Right ventricle myocardium inferior (tissue), 1 donor: Measurements from ENCODE around the gene TRERF1. TPM values are rescaled to one million over a fixed set of nuclear protein-coding genes. Genes with fewer than 3 reads are reported as not detected.

Experiments
- ATAC-seq: fragments of 200-7000 bp; cut with Tn5 transposase; one replicate; pipeline ENCODE4 v1.9.1; 2020; ENCODE audit warnings: mild to moderate bottlenecking, moderate library complexity
- DNase-seq: peaks from one replicate; pipeline ENCODE4 v3.0.0; 2021; ENCODE audit errors: missing footprints
- intact Hi-C: fragments of 100-400 bp; cut with DNase I; formaldehyde crosslinking; loops from one replicate; pipeline ENCODE4 v1.11.0; 2022
- total RNA-seq: library from RNA; stranded (reverse); fragmentation: NEBNext Ultra II Directional; extraction: Animal tissue kit (Norgen Biotek cat#: 25700); gene quantifications from one replicate; pipeline ENCODE4 v1.2.1, GENCODE V29; 2021
- donor health status: DM: no; HTN: yes; CAD: no; lungs with severe emphysema.

TRERF1 gene
- total RNA-seq, 1 donor from 2014 or later: 1.7 TPM

GRCh38 chr6:42177514-42178364 lies 274.0 kb downstream of the TRERF1 start:
- intact Hi-C loops: no loop called here
- ATAC-seq (no peak), DNase-seq (no peak)

GRCh38 chr6:42176981-42177380 lies 274.7 kb downstream of the TRERF1 start:
- ATAC-seq (no peak), DNase-seq (no peak)
- intact Hi-C loops: no loop called here

GRCh38 chr6:42175860-42176259 lies 275.9 kb downstream of the TRERF1 start:
- no peak for DNase-seq
- intact Hi-C loops: no loop called here

More at GRCh38 chr6:42175860-42176259, 275.9 kb downstream of the TRERF1 start:
- no peak for ATAC-seq

Other genes with a start within 250 kb of the TRERF1 start
- 62.3 TPM for gene MRPS10, start 234.1 kb downstream of the TRERF1 start, total RNA-seq
- gene UBR2, start 112.1 kb upstream of the TRERF1 start, total RNA-seq: 31.3 TPM